GM12878 (cell line): ENCODE results near the gene DERL2. TPM values are rescaled to one million over a fixed set of nuclear protein-coding genes. Genes with fewer than 3 reads are reported as not detected.

ENCODE experiments used
- ATAC-seq: fragments of 200-7000 bp; cut with Tn5 transposase; 3 replicates; pipeline ENCODE4 v1.9.1; 2020; ENCODE audit warnings: mild to moderate bottlenecking, moderate library complexity
- BruUV-seq: library from RNA; stranded (reverse); fragments of 400-500 nt; replicated peaks from 2 replicates; lab custom pipeline; 2021; lab: Mats Ljungman, UMichigan
- CTCF ChIA-PET: fragments of 300-600 bp; sonication (Branson Sonifier 250); formaldehyde crosslinking; extraction: SDS; loops from one replicate; lab custom pipeline; 2021; ENCODE audit warnings: inconsistent platforms; lab: Yijun Ruan, JAX
- POLR2A ChIA-PET: fragments of 350-600 bp; formaldehyde crosslinking; extraction: SDS; loops from one replicate; lab custom pipeline; 2021; ENCODE audit warnings: inconsistent platforms; lab: Charles Lee
- RAD21 ChIA-PET: fragments of 300-600 bp; sonication (Branson Sonifier 250); formaldehyde crosslinking; loops from one replicate; lab custom pipeline; 2023; ENCODE audit warnings: antibody characterized with exemption; ENCODE audit not compliant: unreplicated experiment; lab: Charles Lee
- SMC1A ChIA-PET: fragments of 300-600 bp; sonication (Branson Sonifier 250); formaldehyde crosslinking; loops from one replicate; lab custom pipeline; 2023; ENCODE audit not compliant: unreplicated experiment, uncharacterized antibody; lab: Charles Lee
- DNase-seq: peaks from one replicate; pipeline ENCODE4 v3.0.0-alpha.2; 2011; ENCODE audit warnings: low read depth, low spot score
- FAIRE-seq: peaks from 3 replicates; lab custom pipeline; 2011; peaks lifted over from hg19 to GRCh38; lab: Jason Lieb, UNC
- H2AFZ ChIP-seq: 2 replicates; pipeline ENCODE4 v1.6.0; 2011; ENCODE audit warnings: low read depth, low read length, control low read depth; ENCODE audit not compliant: control insufficient read depth
- H3K27ac ChIP-seq: 2 replicates; pipeline ENCODE4 v1.5.1; 2011; ENCODE audit warnings: control low read depth; ENCODE audit not compliant: control insufficient read depth, insufficient read depth
- H3K27me3 ChIP-seq, 2 experiments: replicated peaks in 1 of 2; 2 replicates each; pipeline versions ENCODE4 v1.6.0 to v1.6.1; 2011; ENCODE audit warnings: low read length in 1 of 2; ENCODE audit not compliant: control insufficient read depth in 2 of 2, insufficient read depth in 2 of 2
- H3K36me3 ChIP-seq, 2 experiments: 2 replicates each; pipeline ENCODE4 v1.5.1; 2011; ENCODE audit warnings: low read length in 1 of 2; ENCODE audit not compliant: control insufficient read depth in 2 of 2, insufficient read depth in 2 of 2
- H3K4me1 ChIP-seq: 2 replicates; pipeline ENCODE4 v1.6.1; 2011; ENCODE audit warnings: mild to moderate bottlenecking, low read length, moderate library complexity, mixed read lengths; ENCODE audit not compliant: control insufficient read depth, insufficient read depth
- H3K4me2 ChIP-seq: 2 replicates; pipeline ENCODE4 v1.6.0; 2011; ENCODE audit warnings: control low read depth; ENCODE audit not compliant: control insufficient read depth, insufficient read depth
- H3K4me3 ChIP-seq: fragments of 200-600 bp; sonication (generic); 2 replicates; pipeline ENCODE4 v1.5.1; 2016
- H3K79me2 ChIP-seq: 2 replicates; pipeline ENCODE4 v1.6.0; 2011; ENCODE audit warnings: low read length; ENCODE audit not compliant: control insufficient read depth, insufficient read depth
- H3K9ac ChIP-seq: 2 replicates; pipeline ENCODE4 v1.8.0; 2011; ENCODE audit warnings: low read length, control low read depth, mixed read lengths; ENCODE audit not compliant: control insufficient read depth, insufficient read depth
- H3K9me3 ChIP-seq: replicated peaks from 3 replicates; pipeline ENCODE4 v1.5.1; 2011; ENCODE audit warnings: mild to moderate bottlenecking, low read length; ENCODE audit not compliant: control insufficient read depth, insufficient read depth
- H4K20me1 ChIP-seq: 2 replicates; pipeline ENCODE4 v1.6.0; 2011; ENCODE audit not compliant: control insufficient read depth, insufficient read depth
- BCL3 ChIP-seq: IDR thresholded peaks from 2 replicates; pipeline ENCODE4 v1.6.1; 2011; ENCODE audit warnings: borderline replicate concordance, low read depth, mild to moderate bottlenecking, moderate library complexity, low read length; ENCODE audit not compliant: insufficient read depth, poor library complexity, severe bottlenecking
- CUX1 ChIP-seq: IDR thresholded peaks from 2 replicates; pipeline ENCODE4 v1.6.1; 2012; ENCODE audit warnings: improper control_type of control experiment, low read depth, low read length; ENCODE audit not compliant: insufficient replicate concordance
- ELK1 ChIP-seq: IDR thresholded peaks from 2 replicates; pipeline ENCODE4 v1.6.1; 2012; ENCODE audit warnings: low read depth, low read length, improper control_type of control experiment
- FOXK2 ChIP-seq: fragments of 450-650 bp; IDR thresholded peaks from 2 replicates; pipeline ENCODE4 v1.6.1; 2017; ENCODE audit warnings: mild to moderate bottlenecking, moderate library complexity
- JUNB ChIP-seq: IDR thresholded peaks from 2 replicates; pipeline ENCODE4 v1.6.1; 2016; ENCODE audit warnings: antibody characterized with exemption, mild to moderate bottlenecking
- NBN ChIP-seq: fragments of 450-650 bp; IDR thresholded peaks from 2 replicates; pipeline ENCODE4 v1.6.1; 2016
- NR2F1 ChIP-seq: fragments of 450-650 bp; conservative IDR thresholded peaks from 2 replicates; pipeline ENCODE4 v1.6.1; 2017; ENCODE audit warnings: mild to moderate bottlenecking
- TAF1 ChIP-seq: IDR thresholded peaks from 2 replicates; pipeline ENCODE4 v1.6.1; 2011; ENCODE audit warnings: mild to moderate bottlenecking, low read depth, low read length, borderline replicate concordance
- ZNF687 ChIP-seq: fragments of 450-650 bp; IDR thresholded peaks from 2 replicates; pipeline ENCODE4 v1.6.1; 2017; ENCODE audit warnings: mild to moderate bottlenecking, moderate library complexity
- WGBS: methylation state at CpG from one replicate; pipeline ENCODE4 v1.1.6; 2016; ENCODE audit warnings: low lambda C conversion rate; ENCODE audit not compliant: insufficient replicate concordance, insufficient coverage; ENCODE audit errors: missing lambda C conversion rate; 5-methylcytosine and 5-hydroxymethylcytosine counted together
- in situ Hi-C: fragments of 300-500 bp; cut with MboI; formaldehyde crosslinking; loops from 9 replicates; pipeline ENCODE4 v1.14.3; 2018; ENCODE audit warnings: mixed read lengths
- intact Hi-C: fragments of 100-400 bp; cut with micrococcal nuclease; formaldehyde crosslinking; loops from one replicate; pipeline ENCODE4 v1.14.2; 2022; ENCODE audit not compliant: unreplicated experiment
- polyA plus RNA-seq, 11 experiments: library from polyadenylated mRNA; depleted of rRNA in 4 of 11; unstranded in 6 of 11; stranded (reverse) in 5 of 11; fragments of >200 nt; fragmentation: Nextera tagmentation in 4 of 11; fragmentation: Illumina TruSeq in 1 of 11; extraction: Ambion mirVana in 4 of 11; extraction: Trizol in 1 of 11; gene quantifications; 1 replicate in 1 of 11; 2 replicates in 10 of 11; pipeline versions ENCODE4 v1.2.1 to v1.2.3, GENCODE V29; 2011 to 2016; ENCODE audit warnings: inconsistent platforms in 2 of 11, missing spikeins in 2 of 11, low read depth in 1 of 11
- total RNA-seq, 4 experiments: library from RNA; depleted of rRNA in 3 of 4; stranded (reverse); fragments of >200 nt in 3 of 4; fragmentation: Illumina TruSeq in 1 of 4; extraction: Trizol in 1 of 4; gene quantifications; 2 replicates each; pipeline versions ENCODE4 v1.2.1 to v1.2.3, GENCODE V29; 2013 to 2021

Gene DERL2
- total and polyA plus RNA-seq, 10 of the 15 experiments (the other 5 are each of a cell fraction or from before 2014, with no cell fraction given), result 40.5 to 236 (median 69.3) TPM

GRCh38 chr17:5486206-5487124, 487 bp upstream of the DERL2 start, which contains the start of gene MIS12 (continued):
- TF ChIP-seq BCL3 (peak; percentile 20), ZNF687 (peak; percentile 83), TAF1 (peak; percentile 70)
- TF ChIP-seq, all 136 proteins: peak for 67

- in situ Hi-C loops, result no loop called here
- RAD21 ChIA-PET, result no interaction called here
- Histone ChIP-seq H3K4me2 (no peak overlapping the region), H3K79me2 (peaks cover 33% of the 10 kb centered on the region), H3K9ac (no peak overlapping the region), H3K36me3 (peaks cover 9 to 25% of the 10 kb centered on the region in 2 experiments; a peak in 3 of 4 replicates), H3K9me3 (no peaks in the 10 kb centered on the region), H2AFZ (no peak overlapping the region), H3K27ac (no peak overlapping the region), H3K4me1 (peaks cover 7% of the 10 kb centered on the region; the same call in 1 of the 2 replicates), H3K4me3 (no peak overlapping the region), H4K20me1 (no peaks in the 10 kb centered on the region), H3K27me3 (no peaks in the 10 kb centered on the region)
- WGBS, result 92% methylated on average over 4 of the region's 4 CpGs
- ATAC-seq (no peak), DNase-seq (no peak), FAIRE-seq (no peak)
- no TSS peak for BruUV-seq
- SMC1A ChIA-PET, result interaction anchor here (1.2 kb wide), 1 partner anchor 11 kb away, joined by 4 read pairs; no protein-coding TSS in a partner anchor
- CTCF ChIA-PET, result no interaction called here
- intact Hi-C loops, result no loop called here
- POLR2A ChIA-PET, result no interaction called here
- TF ChIP-seq JUNB (no peak), FOXK2 (no peak), NR2F1 (no peak), CUX1 (no peak), ELK1 (no peak), NBN (no peak)
Measured at GRCh38 chr17:5481451-5481850, 4.5 kb downstream of the DERL2 start.
